Activated T-helper 9 cell treated with anti-CD3 and anti-CD28 coated beads, Interleukin-2, amount 50 U/mL, for 16 hours (primary cell): ENCODE data around the gene CALML5.

Experiments used
- DNase-seq: peaks from one replicate; pipeline ENCODE4 v3.0.0-alpha.2; 2020; ENCODE audit warnings: low read depth

Gene CALML5

GRCh38 chr10:5533098-5533731 is 33.8 kb upstream of the CALML5 start:
- no peak for DNase-seq

GRCh38 chr10:5532618-5533097 is 33.3 kb upstream of the CALML5 start:
- DNase-seq: no peak

GRCh38 chr10:5532307-5532605 is 32.9 kb upstream of the CALML5 start:
- DNase-seq: no peak

- DNase-seq: no peak
These were observed 32.4 kb upstream of the CALML5 start for GRCh38 chr10:5531558-5532306.

- DNase-seq: no peak
These were observed 31.6 kb upstream of the CALML5 start for GRCh38 chr10:5530846-5531557.

GRCh38 chr10:5530412-5530806 is 31.0 kb upstream of the CALML5 start:
- no peak for DNase-seq

GRCh38 chr10:5529702-5530411 is 30.5 kb upstream of the CALML5 start:
- DNase-seq: no peak

- DNase-seq: no peak
These were observed 29.8 kb upstream of the CALML5 start for GRCh38 chr10:5528989-5529701.

- no peak for DNase-seq
These were observed 28.2 kb upstream of the CALML5 start for GRCh38 chr10:5527332-5528200.

- no peak for DNase-seq
These were observed 27.4 kb upstream of the CALML5 start for GRCh38 chr10:5526691-5527331.

GRCh38 chr10:5525561-5526341 is 26.4 kb upstream of the CALML5 start:
- DNase-seq: no peak

- no peak for DNase-seq
These were observed 25.5 kb upstream of the CALML5 start, which contains the start of gene CALML3 for GRCh38 chr10:5524641-5525560. Gene CALML3, plus strand, starts transcription at chr10:5524961. Its CDS starts 125 bp downstream, at chr10:5525086.

- DNase-seq: no peak
These were observed 24.6 kb upstream of the CALML5 start for GRCh38 chr10:5523796-5524574.

- DNase-seq: no peak
These were observed 23.7 kb upstream of the CALML5 start for GRCh38 chr10:5522913-5523560.

- DNase-seq: no peak
These were observed 19.7 kb upstream of the CALML5 start for GRCh38 chr10:5519054-5519453.

- no peak for DNase-seq
These were observed 18.8 kb upstream of the CALML5 start for GRCh38 chr10:5518143-5518542.

- no peak for DNase-seq
These were observed 18.2 kb upstream of the CALML5 start for GRCh38 chr10:5517546-5517945.
